ENCODE results near the gene TMEM270.

- TF ChIP-seq BRCA1 (IDR thresholded peaks at IDR 0.05; ENCODE audit: low read depth, low read length), result no peak
- no peak for TF ChIP-seq ZZZ3 (IDR thresholded peaks at IDR 0.05; ENCODE audit: control insufficient read depth, insufficient read length, low read depth)
- no peak for TF ChIP-seq CTCF (IDR thresholded peaks at IDR 0.05 in 2 of 3, conservative IDR thresholded peaks at IDR 0.05 in 1 of 3; ENCODE audit: control insufficient read depth in 2 of 3, extremely low read depth in 1 of 3, insufficient read depth in 1 of 3, low read depth in 3 of 3, low read length in 3 of 3)
- TF ChIP-seq EZH2 (IDR thresholded peaks at IDR 0.05; ENCODE audit: borderline replicate concordance, control insufficient read depth, low read depth, low read length), result no peak
- no peak for TF ChIP-seq ZNF622 (IDR thresholded peaks at IDR 0.05)
- no peak for TF ChIP-seq CREB1 (IDR thresholded peaks at IDR 0.05; ENCODE audit: low read depth)
- no peak for TF ChIP-seq CEBPB (IDR thresholded peaks at IDR 0.05; ENCODE audit: borderline replicate concordance in 1 of 2, low read depth in 2 of 2, low read length in 2 of 2)
- no peak for TF ChIP-seq REST (IDR thresholded peaks at IDR 0.05; ENCODE audit: low read depth, low read length)
- TF ChIP-seq MTA3 (IDR thresholded peaks at IDR 0.05; ENCODE audit: borderline replicate concordance, low read length), result no peak
- TF ChIP-seq RELA (IDR thresholded peaks at IDR 0.05; ENCODE audit: borderline replicate concordance, partially characterized antibody), result no peak
These were observed 24.5 kb downstream of the TMEM270 start for GRCh38 chr7:73885433-73885974.
